ENCODE data around the gene NAGS. TPM values are rescaled to one million over a fixed set of nuclear protein-coding genes. Genes with fewer than 3 reads are reported as not detected.

Gene NAGS
- total RNA-seq, 1 experiment from 2014 or later = 3.7 TPM

GRCh38 chr17:43986225-43986981 lies 18.0 kb upstream of the NAGS start:
- H2BK15ac ChIP-seq (ENCODE audit: low read depth, low read length) = no peak overlapping the region
- no peak overlapping the region for H3K27ac ChIP-seq (ENCODE audit: insufficient read length, low read depth, low read length)
- H3K23ac ChIP-seq (ENCODE audit: insufficient read length, low read depth, low read length) = no peak overlapping the region
- H3K79me2 ChIP-seq (ENCODE audit: insufficient read depth, low read length) = no peaks in the 10 kb centered on the region
- H3K27ac Mint-ChIP-seq = no peak overlapping the region
- no CpG with 5 or more reads among the region's 7 CpGs for WGBS (ENCODE audit: extremely low coverage, insufficient read length, low lambda C conversion rate)
- no peak overlapping the region for H3K14ac ChIP-seq (ENCODE audit: insufficient read depth, low read length)
- no peak overlapping the region for H3K9ac ChIP-seq (ENCODE audit: extremely low read depth, insufficient read length, low read length)
- peaks cover 11 to 22% of the 10 kb centered on the region in 2 experiments for H3K4me1 Mint-ChIP-seq
- H3K27me3 ChIP-seq (ENCODE audit: insufficient read depth, low read length) = peaks cover 3% of the 10 kb centered on the region; the same call in 1 of the 2 replicates
- no peak overlapping the region for H2AFZ ChIP-seq (ENCODE audit: low read length)
- no peaks in the 10 kb centered on the region; a peak in 1 of 7 replicates for H3K36me3 Mint-ChIP-seq (ENCODE audit: insufficient read depth in 1 of 3, low read depth in 3 of 3)
- H3K79me1 ChIP-seq (ENCODE audit: insufficient read depth, low read depth, low read length, poor library complexity, severe bottlenecking) = no peaks in the 10 kb centered on the region
- no peak overlapping the region for H2BK5ac ChIP-seq (ENCODE audit: insufficient read length, low read length)
- no peak overlapping the region for H2BK20ac ChIP-seq (ENCODE audit: low read depth, low read length, poor library complexity, severe bottlenecking)
- TF ChIP-seq, protein P1, sequence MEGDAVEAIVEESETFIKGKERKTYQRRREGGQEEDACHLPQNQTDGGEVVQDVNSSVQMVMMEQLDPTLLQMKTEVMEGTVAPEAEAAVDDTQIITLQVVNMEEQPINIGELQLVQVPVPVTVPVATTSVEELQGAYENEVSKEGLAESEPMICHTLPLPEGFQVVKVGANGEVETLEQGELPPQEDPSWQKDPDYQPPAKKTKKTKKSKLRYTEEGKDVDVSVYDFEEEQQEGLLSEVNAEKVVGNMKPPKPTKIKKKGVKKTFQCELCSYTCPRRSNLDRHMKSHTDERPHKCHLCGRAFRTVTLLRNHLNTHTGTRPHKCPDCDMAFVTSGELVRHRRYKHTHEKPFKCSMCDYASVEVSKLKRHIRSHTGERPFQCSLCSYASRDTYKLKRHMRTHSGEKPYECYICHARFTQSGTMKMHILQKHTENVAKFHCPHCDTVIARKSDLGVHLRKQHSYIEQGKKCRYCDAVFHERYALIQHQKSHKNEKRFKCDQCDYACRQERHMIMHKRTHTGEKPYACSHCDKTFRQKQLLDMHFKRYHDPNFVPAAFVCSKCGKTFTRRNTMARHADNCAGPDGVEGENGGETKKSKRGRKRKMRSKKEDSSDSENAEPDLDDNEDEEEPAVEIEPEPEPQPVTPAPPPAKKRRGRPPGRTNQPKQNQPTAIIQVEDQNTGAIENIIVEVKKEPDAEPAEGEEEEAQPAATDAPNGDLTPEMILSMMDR (conservative IDR thresholded peaks at IDR 0.05) = no peak
- peaks cover 5% of the 10 kb centered on the region for H3K23me2 ChIP-seq (ENCODE audit: insufficient read length, low read depth, low read length, poor library complexity, severe bottlenecking)
- no peak overlapping the region for H3K4ac ChIP-seq (ENCODE audit: low read depth, low read length)
- no peaks in the 10 kb centered on the region for H4K20me1 ChIP-seq (ENCODE audit: control insufficient read depth, insufficient read depth, insufficient read length)
- no peak overlapping the region for H2AK5ac ChIP-seq (ENCODE audit: insufficient read length, low read length)
- H3K56ac ChIP-seq (ENCODE audit: insufficient read length, low read depth, low read length) = no peak overlapping the region
- no peak overlapping the region for H4K5ac ChIP-seq (ENCODE audit: insufficient read length, low read depth, low read length)
- H3K9me3 Mint-ChIP-seq = no peaks in the 10 kb centered on the region
- peaks cover 31% of the 10 kb centered on the region for H3K27me3 Mint-ChIP-seq (ENCODE audit: low read depth)
- H2BK12ac ChIP-seq (ENCODE audit: insufficient read length, low read depth, low read length) = no peak overlapping the region
- H3K4me1 ChIP-seq (ENCODE audit: insufficient read depth, low read length) = no peaks in the 10 kb centered on the region; the same call in 1 of the 2 replicates
- H3K18ac ChIP-seq (ENCODE audit: insufficient read length, low read depth, low read length) = no peak overlapping the region
- H3K9me3 ChIP-seq (ENCODE audit: control insufficient read depth, low read depth, low read length) = no peaks in the 10 kb centered on the region
- H4K8ac ChIP-seq (replicated peaks; ENCODE audit: insufficient read length, low read depth, low read length) = no peak overlapping the region
- no peak overlapping the region for H4K91ac ChIP-seq (ENCODE audit: insufficient read length, low read depth, low read length)
- no peak overlapping the region for H3T11ph ChIP-seq (ENCODE audit: low read length)
- no peak overlapping the region for H3K4me3 Mint-ChIP-seq
- H2BK120ac ChIP-seq (ENCODE audit: low read depth, low read length, poor library complexity, severe bottlenecking) = no peak overlapping the region
- H3K4me2 ChIP-seq (ENCODE audit: insufficient read depth, insufficient read length, low read length) = no peak overlapping the region
- DNase-seq = no peak
